Brain microvascular endothelial cell (primary cell): Measurements from ENCODE around the gene CCDC178.
"Not testable (repeated sequence)": the region's sequence is repeated elsewhere in the genome, so short reads cannot be mapped to it uniquely, and the experiment has no call there.

Experiments used
- DNase-seq: peaks from one replicate; pipeline ENCODE4 v3.0.0-alpha.2; 2020
- H3K27ac ChIP-seq: fragments of 250-450 bp; sonication (Bioruptor Pico); 2 replicates; pipeline ENCODE4 v1.5.1; 2020; ENCODE audit warnings: mild to moderate bottlenecking, moderate library complexity
- H3K27me3 ChIP-seq: fragments of 250-450 bp; sonication (Bioruptor Pico); replicated peaks from 2 replicates; pipeline ENCODE4 v1.5.1; 2020; ENCODE audit warnings: mild to moderate bottlenecking
- H3K36me3 ChIP-seq: fragments of 250-450 bp; sonication (Bioruptor Pico); replicated peaks from 2 replicates; pipeline ENCODE4 v1.5.1; 2020; ENCODE audit warnings: mild to moderate bottlenecking
- H3K4me3 ChIP-seq: 2 replicates; pipeline ENCODE4 v1.5.1; 2011; ENCODE audit warnings: low read depth, mild to moderate bottlenecking, control low read depth, low read length, moderate library complexity
- CTCF ChIP-seq: IDR thresholded peaks from 2 replicates; pipeline ENCODE4 v1.5.1; 2011; ENCODE audit warnings: low read depth, mild to moderate bottlenecking, moderate library complexity, low read length, control low read depth, inconsistent platforms; ENCODE audit errors: missing control alignments
- in situ Hi-C: cut with HindIII; loops from 2 replicates; pipeline ENCODE4 v1.10.0; 2017; ENCODE audit warnings: low sequenced_read_pairs, low pct_ligation_motif_present

The CCDC178 gene

DNA sequence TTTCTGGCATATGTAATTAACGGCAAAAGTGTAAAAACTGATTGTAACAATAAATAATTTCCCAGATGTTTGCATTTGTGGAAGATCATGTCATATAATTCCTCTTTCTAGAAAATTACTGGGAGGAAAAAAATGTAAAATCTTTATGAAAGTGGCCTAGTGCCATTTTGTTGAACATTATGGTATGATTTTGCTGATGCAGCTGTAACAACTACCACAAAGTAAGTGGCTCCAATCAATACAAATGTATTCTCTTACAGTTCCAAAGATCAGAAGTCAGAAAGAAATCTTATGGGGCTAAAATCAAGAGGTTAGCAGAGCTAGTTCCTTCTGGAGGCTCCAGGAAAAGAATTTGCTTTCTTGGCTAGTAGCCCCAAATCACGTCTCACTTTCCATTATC is 281.4 kb downstream of the CCDC178 start:
- no peaks in the 10 kb centered on the region for H3K27me3 ChIP-seq
- no peak overlapping the region for H3K27ac ChIP-seq
- no peak overlapping the region for H3K4me3 ChIP-seq
- H3K36me3 ChIP-seq = no peaks in the 10 kb centered on the region
- in situ Hi-C loops = no loop called here
- no peak for DNase-seq
- TF ChIP-seq CTCF = no peak

- in situ Hi-C loops = no loop called here
- Histone ChIP-seq H3K27me3 (no peaks in the 10 kb centered on the region), H3K36me3 (no peaks in the 10 kb centered on the region), H3K4me3 (no peak overlapping the region), H3K27ac (no peak overlapping the region)
- no peak for TF ChIP-seq CTCF
- no peak for DNase-seq
Observed at GRCh38 chr18:33157893-33158292, 282.6 kb downstream of the CCDC178 start.

DNA sequence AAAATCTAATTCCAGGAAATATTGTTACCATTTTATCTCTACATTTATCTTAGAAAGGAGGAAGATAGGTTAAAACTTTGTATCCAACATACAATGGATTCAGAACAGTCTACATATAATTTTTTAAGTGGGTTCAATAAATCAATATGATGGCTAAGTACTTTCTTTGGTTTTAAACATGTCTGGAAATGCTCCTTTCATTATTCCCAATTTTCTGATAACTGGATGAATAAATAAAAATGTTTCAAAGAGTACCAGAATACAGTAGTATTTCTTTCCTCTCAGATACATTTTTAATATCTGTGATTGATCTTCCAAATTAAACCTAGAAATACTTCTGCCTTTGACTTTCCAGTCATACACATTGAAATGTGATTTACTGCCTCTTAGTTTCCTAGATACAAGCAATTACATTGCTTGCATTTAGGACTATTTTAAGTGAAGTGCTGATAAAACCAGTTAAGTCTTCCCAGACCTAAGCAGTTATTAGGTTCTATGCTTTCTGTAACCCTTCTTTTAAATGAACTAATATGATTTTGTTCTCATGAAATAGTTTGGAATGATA is 283.5 kb downstream of the CCDC178 start:
- H3K27me3 ChIP-seq = no peaks in the 10 kb centered on the region
- TF ChIP-seq CTCF = no peak
- DNase-seq = no peak
- H3K27ac ChIP-seq = no peak overlapping the region
- in situ Hi-C loops = no loop called here
- H3K4me3 ChIP-seq = no peak overlapping the region
- no peaks in the 10 kb centered on the region for H3K36me3 ChIP-seq

DNA sequence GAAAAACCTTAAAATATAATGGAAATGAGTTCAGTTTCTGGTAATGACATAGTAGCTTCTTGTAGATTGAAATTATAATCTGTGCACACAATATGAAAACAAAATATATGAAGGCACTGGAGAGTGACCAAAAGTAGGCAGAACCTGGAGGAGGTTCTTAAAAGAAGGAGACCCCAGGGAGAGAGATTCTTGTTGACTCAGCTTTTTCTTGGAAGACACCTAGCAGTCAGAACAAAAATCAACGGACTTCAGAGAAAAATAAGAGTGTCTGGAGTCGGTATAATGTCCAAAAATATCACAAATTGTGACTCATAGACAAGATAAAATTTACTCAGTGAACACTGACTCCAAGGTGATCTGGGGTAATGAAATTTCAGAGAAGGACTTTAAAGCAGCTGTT is 286.5 kb downstream of the CCDC178 start:
- in situ Hi-C loops = no loop called here
- Histone ChIP-seq H3K27ac (no peak overlapping the region), H3K27me3 (no peaks in the 10 kb centered on the region), H3K36me3 (no peaks in the 10 kb centered on the region), H3K4me3 (no peak overlapping the region)
- no peak for DNase-seq
- TF ChIP-seq CTCF = no peak

DNA sequence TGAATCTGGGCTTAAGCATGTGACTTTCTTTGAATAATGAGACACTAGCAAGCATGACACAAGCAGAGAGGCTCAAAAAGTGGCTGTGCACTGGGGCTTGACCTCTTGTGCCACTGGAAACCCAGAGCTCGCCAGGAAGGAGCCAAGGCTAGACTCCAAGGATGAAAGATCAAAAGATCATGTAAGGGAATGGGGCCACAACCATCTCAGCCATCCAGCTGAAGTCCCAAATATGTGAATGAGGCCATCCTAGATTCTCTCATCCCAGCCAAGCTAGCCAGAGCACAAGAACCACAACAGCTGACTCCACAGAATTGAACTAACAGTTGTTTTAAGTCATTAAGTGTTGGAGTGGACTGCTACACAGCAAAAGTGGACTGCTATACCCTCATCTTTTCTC is 288.1 kb downstream of the CCDC178 start:
- no peak for TF ChIP-seq CTCF
- no peak for DNase-seq
- in situ Hi-C loops = no loop called here
- no peak overlapping the region for H3K27ac ChIP-seq
- no peaks in the 10 kb centered on the region for H3K36me3 ChIP-seq
- no peak overlapping the region for H3K4me3 ChIP-seq
- no peaks in the 10 kb centered on the region for H3K27me3 ChIP-seq

DNA sequence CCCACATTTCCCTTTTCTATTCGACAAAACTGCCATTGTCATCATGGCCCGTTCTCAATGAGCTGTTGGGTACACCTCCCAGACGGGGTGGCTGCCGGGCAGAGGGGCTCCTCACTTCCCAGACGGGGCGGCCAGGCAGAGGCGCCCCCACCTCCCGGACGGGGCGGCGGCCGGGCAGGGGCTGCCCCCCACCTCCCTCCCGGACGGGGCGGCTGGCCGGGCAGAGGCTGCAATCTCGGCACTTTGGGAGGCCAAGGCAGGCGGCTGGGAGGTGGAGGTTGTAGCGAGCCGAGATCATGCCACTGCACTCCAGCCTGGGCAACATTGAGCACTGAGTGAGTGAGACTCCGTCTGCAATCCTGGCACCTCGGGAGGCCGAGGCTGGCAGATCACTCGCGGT is 292.7 kb downstream of the CCDC178 start:
- DNase-seq, H3K4me3 ChIP-seq, in situ Hi-C loops, H3K27me3 ChIP-seq, H3K27ac ChIP-seq, H3K36me3 ChIP-seq: not testable (repeated sequence)
